Measurements from ENCODE around the gene MMS22L.

The MMS22L gene

GRCh38 chr6:97136626-97137358, 146.2 kb downstream of the MMS22L start:
- no peak for DNase-seq

GRCh38 chr6:97133067-97133466, 149.9 kb downstream of the MMS22L start:
- no peak for DNase-seq

GRCh38 chr6:97129106-97129505, 153.9 kb downstream of the MMS22L start:
- no peak for DNase-seq

- no peak for DNase-seq
Observed at GRCh38 chr6:97128507-97128906, 154.5 kb downstream of the MMS22L start.

DNA sequence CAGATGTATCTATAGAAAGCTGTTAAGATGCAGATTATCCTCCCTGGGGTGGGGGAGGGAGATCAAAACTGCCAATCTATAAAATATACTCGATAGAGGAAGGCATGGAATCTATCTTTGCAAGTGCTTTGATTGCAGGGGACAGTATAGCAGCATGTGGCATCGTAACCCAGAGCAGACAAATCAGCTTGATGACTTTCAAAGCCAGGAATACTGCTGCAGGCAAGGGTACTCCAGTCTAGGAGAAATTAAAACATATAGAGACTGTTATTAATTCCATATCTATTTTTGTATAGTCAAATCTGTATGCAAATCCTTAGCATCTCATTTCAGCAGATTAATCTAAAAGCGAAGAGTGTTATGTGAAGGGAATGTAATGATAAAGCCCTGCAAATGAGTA, 159.4 kb downstream of the MMS22L start:
- DNase-seq: no peak

DNA sequence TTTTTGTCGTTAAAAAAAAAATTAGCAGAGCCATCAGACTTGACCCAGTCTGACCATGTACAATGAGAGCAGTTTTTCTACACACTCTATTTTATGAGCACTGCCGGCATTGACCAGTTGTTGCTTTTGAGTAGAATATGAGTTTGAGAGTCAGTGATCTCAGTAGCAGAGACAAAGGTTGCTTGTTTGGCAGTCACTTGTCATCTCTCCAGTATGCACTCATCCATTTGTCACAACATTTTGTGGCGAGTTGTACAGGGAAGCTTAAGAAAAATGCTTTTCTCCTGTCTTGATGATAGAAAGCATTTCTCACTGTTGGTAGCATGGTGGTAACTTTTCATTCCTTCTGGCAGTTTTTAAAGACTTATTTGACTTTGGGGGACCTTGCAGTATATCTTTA, 159.9 kb downstream of the MMS22L start:
- no peak for DNase-seq

DNA sequence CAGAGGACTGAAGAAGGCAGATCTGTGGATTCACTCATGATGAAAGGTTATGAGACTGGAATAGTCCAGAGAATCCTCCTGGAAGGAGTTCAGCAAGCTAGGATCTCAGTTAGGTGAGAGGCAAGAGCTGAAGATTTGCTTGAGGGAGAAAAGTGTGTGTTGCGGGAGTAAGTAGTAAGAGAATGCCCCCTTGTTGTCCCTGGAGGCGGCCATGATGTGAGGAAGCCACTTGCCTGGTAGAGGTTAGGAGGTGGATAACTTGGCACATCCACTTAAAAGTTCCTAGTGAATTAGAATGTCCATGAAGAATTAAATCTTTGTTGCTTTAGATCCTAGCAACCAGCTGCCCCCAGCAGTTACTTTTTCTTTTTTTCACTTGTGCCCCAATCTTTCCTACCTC, 162.5 kb downstream of the MMS22L start:
- no peak for DNase-seq

DNA sequence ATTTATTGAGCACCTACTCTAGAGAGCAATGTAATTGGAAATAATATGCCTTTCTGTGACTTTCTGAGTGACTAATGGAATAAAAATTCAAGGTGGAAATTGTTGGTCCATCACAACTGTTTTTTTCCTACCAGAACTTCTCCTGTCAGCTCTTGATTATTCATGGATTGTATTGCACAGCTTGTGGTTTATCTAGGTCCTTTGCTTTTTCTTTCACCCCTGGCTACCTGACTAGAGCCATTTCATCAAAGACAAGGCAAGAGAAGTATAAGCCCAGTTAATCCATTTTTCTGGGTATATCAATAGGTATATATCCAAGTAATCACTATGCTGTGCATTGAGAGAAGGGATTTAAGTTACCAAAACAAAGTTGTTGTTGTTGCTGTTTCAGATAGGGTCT, 168.4 kb downstream of the MMS22L start:
- no peak for DNase-seq

DNA sequence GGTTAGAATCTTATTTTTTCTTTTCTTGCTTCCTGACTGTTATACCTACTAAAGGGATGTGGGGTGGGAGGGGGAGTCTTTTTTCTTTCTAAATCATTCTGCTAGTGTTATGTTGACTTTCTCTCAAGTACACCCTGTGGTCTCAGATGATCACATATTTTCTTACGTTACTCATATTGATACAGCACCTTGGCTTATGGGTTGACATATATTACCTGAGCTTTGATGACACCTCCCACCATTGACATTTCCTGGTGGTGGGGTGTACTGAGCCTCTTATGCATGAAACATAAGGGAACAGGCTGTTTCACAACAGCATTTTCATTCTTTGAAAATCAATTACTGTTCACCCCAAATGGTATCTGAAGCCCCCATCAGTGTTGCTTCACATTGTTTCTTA, 169.8 kb downstream of the MMS22L start:
- DNase-seq: no peak

GRCh38 chr6:97111243-97111642, 171.8 kb downstream of the MMS22L start:
- DNase-seq: no peak

DNA sequence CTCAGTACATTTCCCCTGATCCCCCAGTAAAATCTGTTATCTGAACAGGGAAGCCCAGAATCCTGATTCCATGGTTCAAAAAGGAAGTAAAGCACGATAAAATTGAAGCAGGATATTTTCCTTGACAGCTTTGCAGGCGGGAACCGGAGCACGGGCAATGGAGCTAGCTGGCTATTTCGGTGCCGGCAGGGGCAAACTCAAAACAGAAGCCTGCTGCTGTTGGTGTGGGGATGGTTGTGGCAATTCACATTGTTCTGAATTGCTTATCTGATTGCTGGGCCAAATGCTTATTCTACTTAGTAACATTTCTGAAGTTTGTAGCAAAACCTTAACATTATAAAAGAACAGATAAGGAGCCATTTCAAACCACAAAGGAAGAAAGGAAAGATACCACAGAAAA, 172.4 kb downstream of the MMS22L start:
- no peak for DNase-seq

DNA sequence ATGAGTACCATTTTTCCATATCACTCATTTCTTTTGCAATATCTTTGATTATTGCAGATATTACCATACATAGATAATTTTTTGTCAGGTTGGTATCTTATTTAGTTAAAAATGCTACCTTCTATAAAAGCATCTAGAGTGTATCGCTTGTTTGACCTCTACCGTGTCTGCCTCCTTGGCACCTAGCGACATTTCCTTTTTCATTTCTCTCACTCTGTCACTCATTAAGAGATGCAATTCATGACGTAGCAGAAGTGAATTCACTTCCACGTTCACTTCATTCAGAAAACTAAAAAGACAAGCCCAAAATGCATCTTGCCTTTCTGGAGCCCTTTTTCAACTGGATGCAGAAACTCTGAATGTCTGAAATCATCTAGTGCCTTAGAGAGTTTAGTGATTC, 172.9 kb downstream of the MMS22L start:
- no peak for DNase-seq

DNA sequence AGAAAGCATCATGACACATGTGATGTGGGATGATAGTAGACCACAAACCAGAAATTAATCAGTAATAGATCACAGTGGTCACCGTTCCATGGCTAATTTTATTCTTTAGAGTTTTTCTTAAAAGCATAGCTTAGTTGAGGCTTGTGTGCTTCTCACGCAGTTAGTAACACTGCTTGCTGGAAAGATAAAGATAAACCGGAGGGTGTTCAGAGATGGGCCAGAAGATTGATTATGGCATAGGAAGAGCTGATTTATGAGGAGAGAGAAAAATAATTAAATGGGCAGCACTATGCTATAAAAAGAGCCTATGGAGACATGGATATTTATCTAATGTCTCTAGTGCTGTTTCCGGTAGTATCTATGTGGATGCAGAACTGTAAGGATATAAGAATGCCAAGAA, 173.6 kb downstream of the MMS22L start:
- DNase-seq: no peak

DNA sequence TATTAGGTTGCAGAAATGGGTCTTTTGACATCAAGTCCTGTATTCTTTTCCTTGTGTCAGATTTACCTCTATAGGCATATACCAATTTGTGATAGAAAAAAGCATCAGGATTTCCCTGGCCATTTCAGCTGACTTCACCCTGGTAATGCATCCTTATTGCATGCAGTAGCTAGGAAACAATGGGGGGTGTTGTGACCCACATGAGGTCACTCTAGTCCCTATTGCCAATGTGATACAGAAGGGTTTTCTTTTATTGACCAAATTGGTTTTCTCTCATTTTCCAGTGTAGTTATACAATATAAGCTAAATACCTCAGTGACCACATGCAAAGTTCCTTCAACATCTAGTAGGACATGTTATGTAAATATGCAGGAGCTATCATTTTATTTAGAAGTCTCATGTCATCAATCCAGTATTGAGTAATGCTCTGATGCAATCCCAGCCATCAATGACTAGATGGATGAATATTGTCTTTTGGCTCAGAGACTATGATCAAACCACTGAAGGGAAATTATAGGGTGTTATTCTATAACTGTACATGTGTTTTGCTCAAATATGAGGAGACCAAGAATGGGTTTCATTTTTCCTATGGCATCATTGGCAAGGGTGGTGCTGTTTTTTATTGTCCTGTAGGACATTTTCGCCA, 180.7 kb downstream of the MMS22L start:
- DNase-seq: no peak

GRCh38 chr6:97100696-97101095, 182.3 kb downstream of the MMS22L start:
- no peak for DNase-seq

- DNase-seq: no peak
Observed at GRCh38 chr6:97097068-97098047, 185.7 kb downstream of the MMS22L start.

GRCh38 chr6:97095311-97095850, 187.6 kb downstream of the MMS22L start:
- no peak for DNase-seq

GRCh38 chr6:97094376-97094775, 188.6 kb downstream of the MMS22L start:
- DNase-seq: no peak

DNA sequence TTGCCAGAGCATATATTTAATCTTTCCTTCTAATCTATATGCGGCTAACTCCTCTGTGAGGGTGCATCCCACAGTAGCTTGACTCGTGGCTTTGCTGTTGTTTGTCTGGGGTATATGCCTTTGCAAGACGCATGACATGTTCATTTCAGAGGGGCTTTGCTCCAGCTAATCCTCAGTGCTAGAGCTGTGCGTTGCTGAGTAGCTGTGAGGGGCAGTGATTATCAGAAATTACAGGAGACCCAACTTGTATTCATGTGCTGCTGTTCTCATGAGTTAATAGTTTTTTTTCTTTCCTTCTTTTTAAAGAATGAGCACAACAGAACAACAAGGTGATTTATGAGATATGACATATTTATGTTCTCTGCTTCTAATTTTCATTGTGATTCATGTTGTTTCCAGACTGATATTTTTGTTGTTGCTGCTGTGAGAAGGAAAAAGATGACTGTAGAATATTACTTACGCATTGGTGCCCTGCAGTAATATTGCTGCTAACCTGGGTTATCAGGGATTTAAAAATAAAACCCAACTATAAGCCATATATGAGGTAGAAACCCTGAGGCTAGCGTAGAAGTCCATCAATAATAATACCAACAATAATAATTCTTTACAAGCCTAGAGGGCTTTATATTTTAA, 190.2 kb downstream of the MMS22L start:
- DNase-seq: no peak

Measured in NCI-H2029 treated with DMSO at 0.1 percent for 48 hours (cell line).